Measurements from ENCODE around the gene GALNT15. TPM values are rescaled to one million over a fixed set of nuclear protein-coding genes. Genes with fewer than 3 reads are reported as not detected.

GALNT15 gene
- total and polyA plus RNA-seq, 12 donors, result 2.9 to 22.8 (median 12.8) TPM

GRCh38 chr3:16266714-16267113, 92.2 kb downstream of the GALNT15 start:
- H3K27ac ChIP-seq, result no peak overlapping the region
- intact Hi-C loops (cut with DNase I), result loop anchor here (2.0 to 5.0 kb wide), 2 partner anchors 284 to 286 kb away; no protein-coding TSS in a partner anchor
- no peaks in the 10 kb centered on the region for H3K9me3 ChIP-seq (replicated peaks in 1 of 3)
- DNase-seq, result no peak
- H3K4me3 ChIP-seq, result no peak overlapping the region
- no peaks in the 10 kb centered on the region for H3K27me3 ChIP-seq
- peaks cover 0 to 10% of the 10 kb centered on the region in 2 donors for H3K36me3 ChIP-seq (replicated peaks in 1 of 2)
- peaks cover 12 to 51% of the 10 kb centered on the region in 2 donors for H3K4me1 ChIP-seq (replicated peaks in 1 of 2)
- WGBS, 4 donors, result 86 to 95% (median 89%) methylated on average over 3 of the region's 3 CpGs
- TF ChIP-seq POLR2A (IDR thresholded peaks at IDR 0.05) (no peak), CTCF (IDR thresholded peaks at IDR 0.05) (no peak)

DNA sequence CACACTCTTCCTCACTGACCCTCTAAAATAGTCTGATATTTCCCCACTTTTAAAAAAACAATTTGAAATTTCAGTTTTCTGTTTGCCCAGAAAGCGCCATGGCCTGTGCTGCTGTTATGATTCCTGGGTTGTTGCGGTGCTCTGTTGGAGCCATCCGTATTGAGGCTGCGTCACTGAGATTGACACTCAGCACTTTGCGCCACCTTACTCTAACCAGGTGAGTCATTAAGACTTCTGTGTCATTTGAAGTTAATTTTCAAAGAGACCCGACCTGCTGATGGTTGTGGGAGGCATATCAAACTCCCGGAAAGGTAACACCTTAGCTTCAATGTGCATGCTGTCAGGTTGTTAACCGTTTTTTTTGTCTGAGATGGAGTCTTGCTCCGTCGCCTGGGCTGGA, 96.4 kb downstream of the GALNT15 start:
- DNase-seq, result no peak
- Histone ChIP-seq H3K27me3 (no peaks in the 10 kb centered on the region), H3K9me3 (replicated peaks in 1 of 3) (no peaks in the 10 kb centered on the region), H3K4me1 (replicated peaks in 1 of 2) (peaks cover 2 to 28% of the 10 kb centered on the region in 2 donors), H3K4me3 (no peak overlapping the region), H3K27ac (no peak overlapping the region), H3K36me3 (replicated peaks in 1 of 2) (peaks cover 0 to 15% of the 10 kb centered on the region in 2 donors)
- intact Hi-C loops (cut with DNase I), result no loop called here
- 83 to 96% (median 94%) methylated on average over 10 of the region's 10 CpGs for WGBS, 4 donors
- TF ChIP-seq POLR2A (IDR thresholded peaks at IDR 0.05), result no peak
- no peak for TF ChIP-seq CTCF (IDR thresholded peaks at IDR 0.05)

- 65 to 77% (median 70%) methylated on average over 1 of the region's 1 CpG for WGBS, 4 donors
- Histone ChIP-seq H3K27me3 (no peaks in the 10 kb centered on the region), H3K36me3 (replicated peaks in 1 of 2) (peaks cover 0 to 15% of the 10 kb centered on the region in 2 donors), H3K4me3 (no peak overlapping the region), H3K4me1 (replicated peaks in 1 of 2) (peaks cover 0 to 11% of the 10 kb centered on the region in 2 donors), H3K9me3 (replicated peaks in 1 of 3) (no peaks in the 10 kb centered on the region), H3K27ac (no peak overlapping the region)
- intact Hi-C loops (cut with DNase I), result no loop called here
- TF ChIP-seq CTCF (IDR thresholded peaks at IDR 0.05), result no peak
- no peak for TF ChIP-seq POLR2A (IDR thresholded peaks at IDR 0.05)
- DNase-seq, result no peak
These were observed 98.1 kb downstream of the GALNT15 start for GRCh38 chr3:16272588-16272987.

DNA sequence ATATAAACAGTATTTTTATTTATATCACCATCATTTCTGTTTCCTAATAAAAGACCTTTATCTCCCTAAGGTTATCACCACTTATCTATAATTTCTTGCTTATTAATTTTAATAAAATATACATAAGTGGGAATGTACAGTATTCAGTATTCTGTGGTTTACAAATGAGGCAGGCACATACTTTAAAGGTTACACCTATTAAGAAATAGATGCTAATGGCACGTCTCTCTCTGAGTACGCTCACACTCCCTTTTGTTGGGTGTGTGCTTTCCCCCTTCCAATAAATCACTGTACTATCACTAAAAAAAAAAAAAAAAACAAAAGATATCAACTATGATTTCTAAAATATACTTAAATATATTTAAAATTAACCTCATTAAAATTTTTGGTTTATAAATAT, 99.4 kb downstream of the GALNT15 start:
- intact Hi-C loops (cut with DNase I), result no loop called here
- WGBS, 4 donors, result 94 to 98% (median 95%) methylated on average over 2 of the region's 2 CpGs
- no peaks in the 10 kb centered on the region for H3K4me1 ChIP-seq (replicated peaks in 1 of 2)
- no peaks in the 10 kb centered on the region for H3K27me3 ChIP-seq
- TF ChIP-seq CTCF (IDR thresholded peaks at IDR 0.05) (no peak), POLR2A (IDR thresholded peaks at IDR 0.05) (no peak)
- no peak for DNase-seq
- no peak overlapping the region for H3K27ac ChIP-seq
- H3K9me3 ChIP-seq (replicated peaks in 1 of 3), result no peaks in the 10 kb centered on the region
- H3K36me3 ChIP-seq (replicated peaks in 1 of 2), result peaks cover 0 to 15% of the 10 kb centered on the region in 2 donors
- no peak overlapping the region for H3K4me3 ChIP-seq
